Stomach (tissue), 9 donors: ENCODE data around the gene CSAD. TPM values are rescaled to one million over a fixed set of nuclear protein-coding genes. Genes with fewer than 3 reads are reported as not detected.

Experiments
- DNase-seq, 2 donors: peaks; one replicate each; pipeline versions ENCODE4 v3.0.0 to v3.0.0-alpha.2; 2013 to 2019
- H3K27ac ChIP-seq, 5 donors: fragments of 200-600 bp in 4 of 5; sonication (generic) in 4 of 5; one replicate each; pipeline ENCODE4 v1.5.1; 2013 to 2019; ENCODE audit warnings: mild to moderate bottlenecking in 1 of 5, moderate library complexity in 1 of 5
- H3K27me3 ChIP-seq, 3 donors: fragments of 200-600 bp; sonication (generic); one replicate each; pipeline ENCODE4 v1.5.1; 2017 to 2019; ENCODE audit warnings: mixed run types in 1 of 3
- H3K36me3 ChIP-seq, 4 donors: fragments of 200-600 bp; sonication (generic); 1 replicate in 3 of 4; 2 replicates in 1 of 4; pipeline ENCODE4 v1.5.1; 2016 to 2019
- H3K4me1 ChIP-seq, 4 donors: fragments of 200-600 bp; sonication (generic); one replicate each; pipeline ENCODE4 v1.5.1; 2016 to 2019
- H3K4me3 ChIP-seq, 4 donors: fragments of 200-600 bp; sonication (generic) in 3 of 4; one replicate each; pipeline ENCODE4 v1.5.1; 2016 to 2019; ENCODE audit warnings: mild to moderate bottlenecking in 1 of 4
- H3K9me3 ChIP-seq, 4 donors: fragments of 200-600 bp; sonication (generic); one replicate each; pipeline ENCODE4 v1.5.1; 2016 to 2019
- EP300 ChIP-seq: sonication (generic); formaldehyde crosslinking; IDR thresholded peaks from one replicate; pipeline ENCODE4 v1.6.1; 2017; ENCODE audit warnings: antibody characterized with exemption
- POLR2A ChIP-seq, 4 donors: fragments of 450-650 bp; IDR thresholded peaks; one replicate each; pipeline ENCODE4 v1.6.1; 2016; ENCODE audit warnings: antibody characterized with exemption in 4 of 4, control low read depth in 2 of 4, mild to moderate bottlenecking in 1 of 4, moderate library complexity in 1 of 4
- POLR2AphosphoS5 ChIP-seq, 3 donors: sonication (generic); formaldehyde crosslinking; IDR thresholded peaks; one replicate each; pipeline ENCODE4 v1.6.1; 2016; ENCODE audit warnings: antibody characterized with exemption in 3 of 3
- WGBS, 5 donors: extraction: QIAGEN DNeasy Blood & Tissue Kit in 3 of 5; methylation state at CpG; one replicate each; pipeline versions ENCODE4 v1.1.5 to v1.1.7; 2013 to 2018; 5-methylcytosine and 5-hydroxymethylcytosine counted together
- intact Hi-C: fragments of 100-400 bp; cut with DNase I; formaldehyde crosslinking; loops from one replicate; pipeline ENCODE4 v1.15.1; 2023; ENCODE audit warnings: low total_unique reads
- polyA plus RNA-seq, 3 donors: library from polyadenylated mRNA; stranded (reverse); fragments of 200-250 nt; gene quantifications; one replicate each; pipeline ENCODE4 v1.2.3, GENCODE V29; 2013
- total RNA-seq, 5 donors: library from RNA; depleted of rRNA; stranded (reverse); fragments of >200 nt; gene quantifications; one replicate each; pipeline versions ENCODE4 v1.1.0 to v1.2.3, GENCODE V29; 2014 to 2016
- TF ChIP-seq, protein P1 (sequence below), 7 experiments: fragments of 450-650 bp in 4 of 7; fragments of 200-600 bp in 3 of 7; sonication (generic) in 3 of 7; IDR thresholded peaks; one replicate each; pipeline ENCODE4 v1.5.1; 2016 to 2019; ENCODE audit warnings: antibody characterized with exemption in 7 of 7, control low read depth in 2 of 7, mild to moderate bottlenecking in 1 of 7
- donor health status: healthy with polysubstance abuse.
- donor health status: Bipolar disorder and iron deficiency.
- donor health status: healthy.

The CSAD gene
- total and polyA plus RNA-seq, 8 donors: 4.6 to 334 (median 35.5) TPM

GRCh38 chr12:53174881-53175491, 5.7 kb downstream of the CSAD start:
- WGBS, 5 donors: 38 to 68% (median 54%) methylated on average over 4 of the region's 4 CpGs
- TF ChIP-seq EP300: no peak
- no peak for TF ChIP-seq POLR2A (IDR thresholded peaks at IDR 0.05)
- TF ChIP-seq, protein P1, sequence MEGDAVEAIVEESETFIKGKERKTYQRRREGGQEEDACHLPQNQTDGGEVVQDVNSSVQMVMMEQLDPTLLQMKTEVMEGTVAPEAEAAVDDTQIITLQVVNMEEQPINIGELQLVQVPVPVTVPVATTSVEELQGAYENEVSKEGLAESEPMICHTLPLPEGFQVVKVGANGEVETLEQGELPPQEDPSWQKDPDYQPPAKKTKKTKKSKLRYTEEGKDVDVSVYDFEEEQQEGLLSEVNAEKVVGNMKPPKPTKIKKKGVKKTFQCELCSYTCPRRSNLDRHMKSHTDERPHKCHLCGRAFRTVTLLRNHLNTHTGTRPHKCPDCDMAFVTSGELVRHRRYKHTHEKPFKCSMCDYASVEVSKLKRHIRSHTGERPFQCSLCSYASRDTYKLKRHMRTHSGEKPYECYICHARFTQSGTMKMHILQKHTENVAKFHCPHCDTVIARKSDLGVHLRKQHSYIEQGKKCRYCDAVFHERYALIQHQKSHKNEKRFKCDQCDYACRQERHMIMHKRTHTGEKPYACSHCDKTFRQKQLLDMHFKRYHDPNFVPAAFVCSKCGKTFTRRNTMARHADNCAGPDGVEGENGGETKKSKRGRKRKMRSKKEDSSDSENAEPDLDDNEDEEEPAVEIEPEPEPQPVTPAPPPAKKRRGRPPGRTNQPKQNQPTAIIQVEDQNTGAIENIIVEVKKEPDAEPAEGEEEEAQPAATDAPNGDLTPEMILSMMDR (IDR thresholded peaks at IDR 0.05): peak in 2 of 7 experiments; percentile 15 to 52

GRCh38 chr12:53173085-53173715, 7.5 kb downstream of the CSAD start:
- Histone ChIP-seq H3K36me3 (peaks cover 10 to 45% (median 34%) of the 10 kb centered on the region in 4 donors), H3K4me3 (no peak overlapping the region), H3K4me1 (peaks cover 0 to 15% (median 12%) of the 10 kb centered on the region in 4 donors), H3K27me3 (no peaks in the 10 kb centered on the region), H3K27ac (no peak overlapping the region), H3K9me3 (no peaks in the 10 kb centered on the region)
- intact Hi-C loops: no loop called here
- DNase-seq: no peak
- TF ChIP-seq, protein P1 (IDR thresholded peaks at IDR 0.05): no peak
- no peak for TF ChIP-seq POLR2A (IDR thresholded peaks at IDR 0.05)
- no peak for TF ChIP-seq POLR2AphosphoS5 (IDR thresholded peaks at IDR 0.05)
- no peak for TF ChIP-seq EP300
- 87 to 95% (median 92%) methylated on average over 10 of the region's 10 CpGs for WGBS, 5 donors

More at GRCh38 chr12:53174881-53175491, 5.7 kb downstream of the CSAD start:
- Histone ChIP-seq H3K9me3 (no peaks in the 10 kb centered on the region), H3K36me3 (peaks cover 8 to 29% (median 26%) of the 10 kb centered on the region in 4 donors), H3K4me1 (peaks cover 0 to 25% (median 17%) of the 10 kb centered on the region in 4 donors), H3K27ac (peak overlapping the region in 1 of 5 donors; percentile 16), H3K27me3 (no peaks in the 10 kb centered on the region), H3K4me3 (no peak overlapping the region)
- peak in 1 of 2 donors; percentile 47 for DNase-seq
- intact Hi-C loops: no loop called here

- H3K27me3 ChIP-seq: no peaks in the 10 kb centered on the region
- no peaks in the 10 kb centered on the region for H3K9me3 ChIP-seq
- H3K4me3 ChIP-seq: no peak overlapping the region
- H3K36me3 ChIP-seq: peaks cover 10 to 45% (median 39%) of the 10 kb centered on the region in 4 donors
- TF ChIP-seq POLR2AphosphoS5 (IDR thresholded peaks at IDR 0.05) (no peak), POLR2A (IDR thresholded peaks at IDR 0.05) (no peak), EP300 (no peak)
- TF ChIP-seq, protein P1 (IDR thresholded peaks at IDR 0.05): no peak
- H3K27ac ChIP-seq: no peak overlapping the region
- intact Hi-C loops: no loop called here
- WGBS, 5 donors: 85 to 97% (median 94%) methylated on average over 11 of the region's 11 CpGs
- H3K4me1 ChIP-seq: peaks cover 0 to 15% (median 12%) of the 10 kb centered on the region in 4 donors
- peak in 1 of 2 donors; percentile 29 for DNase-seq
These were observed 8.4 kb downstream of the CSAD start for GRCh38 chr12:53172352-53172751.

- no peak for TF ChIP-seq EP300
- TF ChIP-seq POLR2AphosphoS5 (IDR thresholded peaks at IDR 0.05): no peak
- TF ChIP-seq POLR2A (IDR thresholded peaks at IDR 0.05): no peak
- TF ChIP-seq, protein P1 (IDR thresholded peaks at IDR 0.05): no peak
- peak in 1 of 2 donors; percentile 17 for DNase-seq
- Histone ChIP-seq H3K9me3 (no peaks in the 10 kb centered on the region), H3K27me3 (no peaks in the 10 kb centered on the region), H3K27ac (no peak overlapping the region), H3K4me3 (no peak overlapping the region), H3K4me1 (peaks cover 0 to 15% (median 12%) of the 10 kb centered on the region in 4 donors), H3K36me3 (peaks cover 10 to 51% (median 43%) of the 10 kb centered on the region in 4 donors)
- intact Hi-C loops: no loop called here
- WGBS, 5 donors: 62 to 71% (median 70%) methylated on average over 9 to 10 of the region's 10 CpGs
These were observed 8.9 kb downstream of the CSAD start for GRCh38 chr12:53171725-53172329.
